ENCODE measurements around the gene HIP1R. TPM values are rescaled to one million over a fixed set of nuclear protein-coding genes. Genes with fewer than 3 reads are reported as not detected.

Gene HIP1R
- total and polyA plus RNA-seq, 2 of the 13 experiments (the other 11 are each of a cell fraction or from before 2014, with no cell fraction given) = 18.4 to 25.5 TPM

DNA sequence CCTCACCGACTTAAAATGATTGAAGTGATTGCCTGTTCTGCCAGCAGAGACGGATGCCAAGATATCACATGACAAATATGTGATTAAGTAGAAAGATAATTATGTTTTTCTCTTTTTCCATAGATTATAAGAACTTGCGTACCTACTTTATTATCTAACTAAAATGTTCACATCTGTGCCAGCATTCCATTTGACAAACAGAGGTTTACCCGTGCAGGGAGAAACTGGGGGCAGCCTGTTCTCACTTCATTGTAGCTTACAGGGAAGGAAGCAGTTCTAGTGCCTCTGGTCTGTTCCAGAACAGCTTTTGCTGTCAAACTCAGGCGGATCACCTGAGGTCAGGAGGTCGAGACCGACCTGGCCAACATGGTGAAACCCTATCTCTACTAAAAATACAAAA lies 31.3 kb upstream of the HIP1R start:
- in situ Hi-C loops (cut with HindIII; ENCODE audit: extremely low pct_ligation_motif_present, low pct_unique_long_range_greater_than_20kb) (no loop called here), intact Hi-C loops (cut with micrococcal nuclease; ENCODE audit: unreplicated experiment) (no loop called here)
- H3K4me1 ChIP-seq (ENCODE audit: insufficient read depth, low read length) = 0 out of 2 replicates have a peak, but pooled peaks cover 8% of the 10 kb centered on the region
- no peak overlapping the region for H2AFZ ChIP-seq (ENCODE audit: low read length)
- H3K9ac ChIP-seq (ENCODE audit: insufficient read depth, low read depth, low read length) = no peak overlapping the region
- H3K27me3 ChIP-seq (ENCODE audit: control insufficient read depth in 1 of 2, insufficient read depth in 2 of 2, low read length in 2 of 2) = peaks cover 0 to 8% of the 10 kb centered on the region in 2 experiments; a peak in 3 of 5 replicates
- FAIRE-seq = no peak
- DNase-seq (ENCODE audit: low spot score) = no peak
- ChIA-PET POLR2A (no interaction called here), CTCF (ENCODE audit: low intra/inter-chr PET ratio, low total read pairs) (no interaction called here)
- BruUV-seq (replicated peaks) = no TSS peak
- no peaks in the 10 kb centered on the region for H3K9me3 ChIP-seq (ENCODE audit: low read length)
- ATAC-seq = no peak
- TF ChIP-seq HNRNPUL1 (IDR thresholded peaks at IDR 0.05; ENCODE audit: low read depth, low read length) (no peak), ZBTB3 (CRISPR knock-in tag; IDR thresholded peaks at IDR 0.05; ENCODE audit: borderline replicate concordance, low read depth) (no peak), ZNF510 (CRISPR knock-in tag; IDR thresholded peaks at IDR 0.05; ENCODE audit: low read depth) (no peak), JUNB (CRISPR knock-in tag; IDR thresholded peaks at IDR 0.05; ENCODE audit: borderline replicate concordance) (no peak), TARDBP (CRISPR knock-in tag; IDR thresholded peaks at IDR 0.05) (no peak), YEATS4 (CRISPR knock-in tag; IDR thresholded peaks at IDR 0.05; ENCODE audit: borderline replicate concordance) (no peak), ZNF207 (IDR thresholded peaks at IDR 0.05; ENCODE audit: borderline replicate concordance) (no peak), ZFP62 (CRISPR knock-in tag; IDR thresholded peaks at IDR 0.05) (no peak), FLYWCH1 (CRISPR knock-in tag; IDR thresholded peaks at IDR 0.05) (no peak), ZNF713 (CRISPR knock-in tag; IDR thresholded peaks at IDR 0.05) (no peak), WIZ (CRISPR knock-in tag; IDR thresholded peaks at IDR 0.05) (no peak), KAT2B (IDR thresholded peaks at IDR 0.05; ENCODE audit: borderline replicate concordance, low read depth, low read length) (no peak), ZNF17 (CRISPR knock-in tag; IDR thresholded peaks at IDR 0.05) (no peak), NFATC3 (CRISPR knock-in tag; IDR thresholded peaks at IDR 0.05) (no peak)
- TF ChIP-seq, protein P1, sequence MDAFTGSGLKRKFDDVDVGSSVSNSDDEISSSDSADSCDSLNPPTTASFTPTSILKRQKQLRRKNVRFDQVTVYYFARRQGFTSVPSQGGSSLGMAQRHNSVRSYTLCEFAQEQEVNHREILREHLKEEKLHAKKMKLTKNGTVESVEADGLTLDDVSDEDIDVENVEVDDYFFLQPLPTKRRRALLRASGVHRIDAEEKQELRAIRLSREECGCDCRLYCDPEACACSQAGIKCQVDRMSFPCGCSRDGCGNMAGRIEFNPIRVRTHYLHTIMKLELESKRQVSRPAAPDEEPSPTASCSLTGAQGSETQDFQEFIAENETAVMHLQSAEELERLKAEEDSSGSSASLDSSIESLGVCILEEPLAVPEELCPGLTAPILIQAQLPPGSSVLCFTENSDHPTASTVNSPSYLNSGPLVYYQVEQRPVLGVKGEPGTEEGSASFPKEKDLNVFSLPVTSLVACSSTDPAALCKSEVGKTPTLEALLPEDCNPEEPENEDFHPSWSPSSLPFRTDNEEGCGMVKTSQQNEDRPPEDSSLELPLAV (CRISPR knock-in tag; conservative IDR thresholded peaks at IDR 0.05; ENCODE audit: low read depth) = no peak
- TF ChIP-seq, protein P2, sequence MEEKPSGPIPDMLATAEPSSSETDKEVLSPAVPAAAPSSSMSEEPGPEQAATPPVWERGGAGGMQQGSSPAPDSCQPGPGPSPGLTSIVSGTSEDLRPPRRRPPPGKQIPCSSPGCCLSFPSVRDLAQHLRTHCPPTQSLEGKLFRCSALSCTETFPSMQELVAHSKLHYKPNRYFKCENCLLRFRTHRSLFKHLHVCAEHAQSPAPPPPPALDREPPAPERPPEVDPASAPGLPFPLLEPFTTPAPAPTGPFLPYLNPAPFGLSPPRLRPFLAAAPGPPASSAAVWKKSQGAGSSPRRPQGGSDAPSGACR (CRISPR knock-in tag; IDR thresholded peaks at IDR 0.05) = no peak
- whole genome bisulfite sequencing (ENCODE audit: low lambda C conversion rate) = 47% methylated on average over 7 of the region's 7 CpGs
- no peak overlapping the region for H3K4me3 ChIP-seq (replicated peaks in 1 of 3; ENCODE audit: insufficient read depth in 1 of 3, low read depth in 2 of 3, low read length in 3 of 3)
- H3K27ac ChIP-seq (ENCODE audit: extremely low read length, insufficient read depth, low read length) = no peak overlapping the region
- no peaks in the 10 kb centered on the region for H3K36me3 ChIP-seq (replicated peaks in 1 of 2; ENCODE audit: control insufficient read depth in 1 of 2, insufficient read depth in 2 of 2, low read length in 2 of 2)
- H4K20me1 ChIP-seq (ENCODE audit: insufficient read depth, low read length) = no peaks in the 10 kb centered on the region
- no peaks in the 10 kb centered on the region for H3K79me2 ChIP-seq (ENCODE audit: insufficient read depth, low read length)
- H3K4me2 ChIP-seq (ENCODE audit: low read depth, low read length) = no peak overlapping the region

Data from HepG2 (cell line).